Measurements from ENCODE around the gene TMEM140. TPM values are rescaled to one million over a fixed set of nuclear protein-coding genes. Genes with fewer than 3 reads are reported as not detected.

Gene TMEM140
- total RNA-seq, 1 experiment from 2014 or later = not detected

DNA sequence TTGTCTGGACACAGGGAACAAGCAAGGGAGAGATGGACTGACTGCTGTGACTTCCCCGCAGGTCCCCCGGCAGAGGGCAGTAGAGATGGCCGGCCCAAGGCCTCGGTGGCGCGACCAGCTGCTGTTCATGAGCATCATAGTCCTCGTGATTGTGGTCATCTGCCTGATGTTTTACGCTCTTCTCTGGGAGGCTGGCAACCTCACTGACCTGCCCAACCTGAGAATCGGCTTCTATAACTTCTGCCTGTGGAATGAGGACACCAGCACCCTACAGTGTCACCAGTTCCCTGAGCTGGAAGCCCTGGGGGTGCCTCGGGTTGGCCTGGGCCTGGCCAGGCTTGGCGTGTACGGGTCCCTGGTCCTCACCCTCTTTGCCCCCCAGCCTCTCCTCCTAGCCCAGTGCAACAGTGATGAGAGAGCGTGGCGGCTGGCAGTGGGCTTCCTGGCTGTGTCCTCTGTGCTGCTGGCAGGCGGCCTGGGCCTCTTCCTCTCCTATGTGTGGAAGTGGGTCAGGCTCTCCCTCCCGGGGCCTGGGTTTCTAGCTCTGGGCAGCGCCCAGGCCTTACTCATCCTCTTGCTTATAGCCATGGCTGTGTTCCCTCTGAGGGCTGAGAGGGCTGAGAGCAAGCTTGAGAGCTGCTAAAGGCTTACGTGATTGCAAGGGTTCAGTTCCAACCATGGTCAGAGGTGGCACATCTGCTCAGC lies 16.6 kb downstream of the TMEM140 start:
- peaks cover 13% of the 10 kb centered on the region for H3K4me1 ChIP-seq (ENCODE audit: insufficient read depth, low read length, poor library complexity, severe bottlenecking)
- BruUV-seq (replicated peaks) = no TSS peak
- H3K27me3 ChIP-seq (replicated peaks; ENCODE audit: insufficient read depth, low read depth, low read length, poor library complexity) = no peaks in the 10 kb centered on the region
- no peak for DNase-seq (ENCODE audit: low spot score)
- POLR2A ChIA-PET (ENCODE audit: low non-redundant PET) = no interaction called here
- H3K9me3 ChIP-seq (ENCODE audit: low read depth, low read length, poor library complexity, severe bottlenecking) = peaks cover 5% of the 10 kb centered on the region
- TF ChIP-seq CTCF (conservative IDR thresholded peaks at IDR 0.05; ENCODE audit: low read depth, low read length) = no peak
- TF ChIP-seq EZH2 (IDR thresholded peaks at IDR 0.05; ENCODE audit: borderline replicate concordance, low read depth, low read length, poor library complexity, severe bottlenecking) = no peak
- CTCF ChIA-PET = no interaction called here
- intact Hi-C loops (cut with micrococcal nuclease; ENCODE audit: unreplicated experiment) = no loop called here
- H3K27ac ChIP-seq (ENCODE audit: low read depth, low read length, poor library complexity, severe bottlenecking) = no peak overlapping the region
- H3K4me3 ChIP-seq (ENCODE audit: low read depth, low read length, poor library complexity, severe bottlenecking) = no peak overlapping the region
- peaks cover 30% of the 10 kb centered on the region for H3K36me3 ChIP-seq (ENCODE audit: insufficient read depth, low read length, poor library complexity, severe bottlenecking)

- H3K9me3 ChIP-seq (ENCODE audit: low read depth, low read length, poor library complexity, severe bottlenecking) = peaks cover 5% of the 10 kb centered on the region
- H3K27ac ChIP-seq (ENCODE audit: low read depth, low read length, poor library complexity, severe bottlenecking) = no peak overlapping the region
- intact Hi-C loops (cut with micrococcal nuclease; ENCODE audit: unreplicated experiment) = no loop called here
- no peak for TF ChIP-seq EZH2 (IDR thresholded peaks at IDR 0.05; ENCODE audit: borderline replicate concordance, low read depth, low read length, poor library complexity, severe bottlenecking)
- no peak for TF ChIP-seq CTCF (conservative IDR thresholded peaks at IDR 0.05; ENCODE audit: low read depth, low read length)
- H3K4me1 ChIP-seq (ENCODE audit: insufficient read depth, low read length, poor library complexity, severe bottlenecking) = peaks cover 14% of the 10 kb centered on the region
- H3K36me3 ChIP-seq (ENCODE audit: insufficient read depth, low read length, poor library complexity, severe bottlenecking) = peaks cover 30% of the 10 kb centered on the region
- no peak for DNase-seq (ENCODE audit: low spot score)
- no peaks in the 10 kb centered on the region for H3K27me3 ChIP-seq (replicated peaks; ENCODE audit: insufficient read depth, low read depth, low read length, poor library complexity)
- H3K4me3 ChIP-seq (ENCODE audit: low read depth, low read length, poor library complexity, severe bottlenecking) = no peak overlapping the region
- ChIA-PET POLR2A (ENCODE audit: low non-redundant PET) (no interaction called here), CTCF (no interaction called here)
- BruUV-seq (replicated peaks) = no TSS peak
Measured at GRCh38 chr7:135165862-135166261, 18.0 kb downstream of the TMEM140 start.

DNA sequence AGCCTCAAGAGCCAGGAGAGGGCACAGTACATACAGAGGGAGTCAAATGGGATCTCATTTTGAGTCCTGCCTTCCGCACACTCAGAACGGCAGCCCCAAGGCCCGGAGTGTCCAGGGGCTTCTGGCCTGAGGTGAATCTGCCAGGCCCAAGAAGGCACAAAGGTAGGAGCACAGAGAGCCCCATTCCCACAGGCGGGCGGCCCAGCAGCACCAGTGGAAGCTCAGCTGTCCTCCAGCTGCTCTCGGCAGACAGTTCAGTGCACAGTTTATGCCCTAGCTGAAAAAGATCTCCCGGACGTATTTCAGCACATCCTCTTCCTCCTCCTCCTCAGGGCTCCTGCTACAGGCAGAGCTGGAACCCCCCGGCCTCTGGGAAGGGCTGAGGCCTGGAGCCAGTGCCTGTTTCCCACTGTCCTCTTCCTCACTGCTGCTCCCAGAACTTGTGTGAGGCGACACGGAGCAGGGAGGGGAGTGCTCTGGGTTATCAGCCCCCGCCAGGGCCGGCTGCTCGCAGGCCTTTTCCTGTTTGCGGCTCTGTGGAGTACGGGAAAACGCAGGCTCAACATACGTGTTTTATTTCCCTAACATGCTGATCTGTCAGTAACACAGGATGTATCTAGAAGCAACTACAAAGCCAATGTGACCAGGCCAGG lies 18.6 kb downstream of the TMEM140 start:
- no TSS peak for BruUV-seq (replicated peaks)
- ChIA-PET CTCF (no interaction called here), POLR2A (ENCODE audit: low non-redundant PET) (no interaction called here)
- no peak for DNase-seq (ENCODE audit: low spot score)
- Histone ChIP-seq H3K27me3 (replicated peaks; ENCODE audit: insufficient read depth, low read depth, low read length, poor library complexity) (no peaks in the 10 kb centered on the region), H3K36me3 (ENCODE audit: insufficient read depth, low read length, poor library complexity, severe bottlenecking) (peaks cover 30% of the 10 kb centered on the region), H3K4me1 (ENCODE audit: insufficient read depth, low read length, poor library complexity, severe bottlenecking) (peaks cover 8% of the 10 kb centered on the region), H3K27ac (ENCODE audit: low read depth, low read length, poor library complexity, severe bottlenecking) (no peak overlapping the region), H3K9me3 (ENCODE audit: low read depth, low read length, poor library complexity, severe bottlenecking) (peaks cover 5% of the 10 kb centered on the region), H3K4me3 (ENCODE audit: low read depth, low read length, poor library complexity, severe bottlenecking) (no peak overlapping the region)
- no peak for TF ChIP-seq CTCF (conservative IDR thresholded peaks at IDR 0.05; ENCODE audit: low read depth, low read length)
- TF ChIP-seq EZH2 (IDR thresholded peaks at IDR 0.05; ENCODE audit: borderline replicate concordance, low read depth, low read length, poor library complexity, severe bottlenecking) = no peak
- intact Hi-C loops (cut with micrococcal nuclease; ENCODE audit: unreplicated experiment) = no loop called here

Data from A673 (cell line).